Fibroblast of skin of back (primary cell): Measurements from ENCODE around the gene ACAP2.
A peak's percentile ranks its signal among the peaks of the same experiment; 100 is the strongest.

Experiments used
- DNase-seq: peaks from one replicate; pipeline ENCODE4 v3.0.0-alpha.2; 2013

Gene ACAP2

GRCh38 chr3:195286115-195286872, 156.5 kb downstream of the ACAP2 start:
- peak; percentile 80 for DNase-seq

- DNase-seq = peak; percentile 78
These were observed 157.4 kb downstream of the ACAP2 start for GRCh38 chr3:195285372-195285771.

- no peak for DNase-seq
These were observed 158.0 kb downstream of the ACAP2 start for GRCh38 chr3:195284842-195285241.

GRCh38 chr3:195282961-195283360, 159.9 kb downstream of the ACAP2 start:
- no peak for DNase-seq

GRCh38 chr3:195274259-195274966, 168.4 kb downstream of the ACAP2 start:
- DNase-seq = no peak

GRCh38 chr3:195271410-195272243, 171.2 kb downstream of the ACAP2 start:
- DNase-seq = peak; percentile 88

GRCh38 chr3:195270817-195271409, 171.9 kb downstream of the ACAP2 start, which contains the start of gene XXYLT1:
XXYLT1 (minus strand) TSS chr3:195271159; CDS start chr3:195271058, 101 bp downstream.
- DNase-seq = peak; percentile 92

GRCh38 chr3:195270079-195270816, 172.6 kb downstream of the ACAP2 start:
- DNase-seq = peak; percentile 56

- DNase-seq = no peak
These were observed 173.3 kb downstream of the ACAP2 start for GRCh38 chr3:195269375-195270078.

GRCh38 chr3:195268576-195269309, 174.1 kb downstream of the ACAP2 start:
- no peak for DNase-seq

GRCh38 chr3:195267096-195267495, 175.7 kb downstream of the ACAP2 start:
- DNase-seq = no peak

- no peak for DNase-seq
These were observed 176.4 kb downstream of the ACAP2 start for GRCh38 chr3:195266428-195266827.

GRCh38 chr3:195265363-195265976, 177.3 kb downstream of the ACAP2 start:
- DNase-seq = no peak

- DNase-seq = no peak
These were observed 178.8 kb downstream of the ACAP2 start for GRCh38 chr3:195263925-195264600.

GRCh38 chr3:195263193-195263924, 179.5 kb downstream of the ACAP2 start:
- DNase-seq = no peak

- no peak for DNase-seq
These were observed 180.9 kb downstream of the ACAP2 start for GRCh38 chr3:195261925-195262324.

- no peak for DNase-seq
These were observed 182.4 kb downstream of the ACAP2 start for GRCh38 chr3:195260280-195260905.
